H9 (cell line): ENCODE results near the gene MOBP. TPM values are rescaled to one million over a fixed set of nuclear protein-coding genes. Genes with fewer than 3 reads are reported as not detected.
"Not testable (repeated sequence)": the region's sequence is repeated elsewhere in the genome, so short reads cannot be mapped to it uniquely, and the experiment has no call there.

ENCODE experiments used
- DNase-seq: peaks from one replicate; pipeline ENCODE4 v3.0.0-alpha.2; 2017
- H2AFZ ChIP-seq: one replicate; pipeline ENCODE4 v1.6.1; 2013; ENCODE audit warnings: mild to moderate bottlenecking, low read length, control low read depth, moderate library complexity
- H2AK5ac ChIP-seq: 2 replicates; pipeline ENCODE4 v1.6.1; 2013; ENCODE audit warnings: low read length, control low read depth, mixed read lengths; ENCODE audit not compliant: insufficient read length
- H2BK120ac ChIP-seq: one replicate; pipeline ENCODE4 v1.6.1; 2013; ENCODE audit warnings: low read depth, mild to moderate bottlenecking, low read length, control low read depth, inconsistent platforms; ENCODE audit not compliant: poor library complexity, severe bottlenecking
- H2BK12ac ChIP-seq: 2 replicates; pipeline ENCODE4 v1.6.1; 2013; ENCODE audit warnings: low read length, control low read depth, mixed read lengths, low read depth; ENCODE audit not compliant: insufficient read length
- H2BK15ac ChIP-seq: 2 replicates; pipeline ENCODE4 v1.6.1; 2013; ENCODE audit warnings: low read depth, low read length, control low read depth
- H2BK20ac ChIP-seq: one replicate; pipeline ENCODE4 v1.6.1; 2013; ENCODE audit warnings: low read depth, mild to moderate bottlenecking, low read length, control low read depth, inconsistent platforms; ENCODE audit not compliant: poor library complexity, severe bottlenecking
- H2BK5ac ChIP-seq: 2 replicates; pipeline ENCODE4 v1.6.1; 2013; ENCODE audit warnings: low read length, control low read depth, mixed read lengths; ENCODE audit not compliant: insufficient read length
- H3K14ac ChIP-seq: 2 replicates; pipeline ENCODE4 v1.6.1; 2013; ENCODE audit warnings: low read length, control low read depth; ENCODE audit not compliant: insufficient read depth
- H3K18ac ChIP-seq: 2 replicates; pipeline ENCODE4 v1.6.1; 2013; ENCODE audit warnings: low read depth, mild to moderate bottlenecking, mixed read lengths, low read length, control low read depth; ENCODE audit not compliant: insufficient read length
- H3K23ac ChIP-seq: 2 replicates; pipeline ENCODE4 v1.6.1; 2013; ENCODE audit warnings: low read length, control low read depth, mixed read lengths, low read depth; ENCODE audit not compliant: insufficient read length
- H3K23me2 ChIP-seq: 2 replicates; pipeline ENCODE4 v1.6.1; 2013; ENCODE audit warnings: low read depth, mild to moderate bottlenecking, mixed read lengths, low read length, control low read depth; ENCODE audit not compliant: insufficient read length, poor library complexity, severe bottlenecking
- H3K27ac ChIP-seq: 2 replicates; pipeline ENCODE4 v1.5.1; 2013; ENCODE audit warnings: low read length, control low read depth, mixed read lengths, low read depth; ENCODE audit not compliant: insufficient read length
- H3K27me3 ChIP-seq: 2 replicates; pipeline ENCODE4 v1.6.1; 2013; ENCODE audit warnings: low read length, control low read depth, inconsistent platforms; ENCODE audit not compliant: insufficient read depth
- H3K4ac ChIP-seq: 2 replicates; pipeline ENCODE4 v1.6.1; 2013; ENCODE audit warnings: low read depth, mild to moderate bottlenecking, control low read depth, inconsistent platforms, low read length, moderate library complexity
- H3K4me1 ChIP-seq: 2 replicates; pipeline ENCODE4 v1.6.1; 2013; ENCODE audit warnings: low read length, control low read depth, inconsistent platforms; ENCODE audit not compliant: insufficient read depth
- H3K4me2 ChIP-seq: 2 replicates; pipeline ENCODE4 v1.6.1; 2013; ENCODE audit warnings: low read length, control low read depth, mixed read lengths; ENCODE audit not compliant: insufficient read length, insufficient read depth
- H3K56ac ChIP-seq: 2 replicates; pipeline ENCODE4 v1.6.1; 2013; ENCODE audit warnings: low read depth, mild to moderate bottlenecking, mixed read lengths, low read length, control low read depth; ENCODE audit not compliant: insufficient read length
- H3K79me1 ChIP-seq: 2 replicates; pipeline ENCODE4 v1.6.1; 2013; ENCODE audit warnings: low read depth, mild to moderate bottlenecking, moderate library complexity, low read length, control low read depth, inconsistent platforms; ENCODE audit not compliant: insufficient read depth, poor library complexity, severe bottlenecking
- H3K79me2 ChIP-seq: 2 replicates; pipeline ENCODE4 v1.6.1; 2013; ENCODE audit warnings: low read length, control low read depth, inconsistent platforms; ENCODE audit not compliant: insufficient read depth
- H3K9ac ChIP-seq: 2 replicates; pipeline ENCODE4 v1.6.1; 2013; ENCODE audit warnings: low read length, control low read depth, mixed read lengths; ENCODE audit not compliant: insufficient read length; ENCODE audit errors: extremely low read depth
- H3K9me3 ChIP-seq: one replicate; pipeline ENCODE4 v1.6.1; 2013; ENCODE audit warnings: low read depth, low read length, inconsistent platforms; ENCODE audit not compliant: control insufficient read depth
- H3T11ph ChIP-seq: one replicate; pipeline ENCODE4 v1.6.1; 2013; ENCODE audit warnings: mild to moderate bottlenecking, low read length, control low read depth, inconsistent platforms
- H4K20me1 ChIP-seq: one replicate; pipeline ENCODE4 v1.6.1; 2013; ENCODE audit not compliant: control insufficient read depth, insufficient read length, insufficient read depth
- H4K5ac ChIP-seq: 2 replicates; pipeline ENCODE4 v1.6.1; 2013; ENCODE audit warnings: low read depth, mild to moderate bottlenecking, mixed read lengths, low read length, control low read depth; ENCODE audit not compliant: insufficient read length
- H4K8ac ChIP-seq: replicated peaks from 2 replicates; pipeline ENCODE4 v1.6.1; 2013; ENCODE audit warnings: low read length, control low read depth, mixed read lengths, low read depth; ENCODE audit not compliant: insufficient read length
- H4K91ac ChIP-seq: 2 replicates; pipeline ENCODE4 v1.6.1; 2013; ENCODE audit warnings: low read depth, mild to moderate bottlenecking, moderate library complexity, mixed read lengths, low read length, control low read depth; ENCODE audit not compliant: insufficient read length
- H3K27ac Mint-ChIP-seq, 3 experiments: 2 replicates in 2 of 3; 3 replicates in 1 of 3; pipeline ENCODE4 v1.8.0; 2020 to 2021; ENCODE audit warnings: mixed read lengths in 3 of 3, mild to moderate bottlenecking in 1 of 3, moderate library complexity in 1 of 3
- H3K27me3 Mint-ChIP-seq: 2 replicates; pipeline ENCODE4 v1.8.0; 2021; ENCODE audit warnings: low read depth, mild to moderate bottlenecking, moderate library complexity, mixed read lengths
- H3K36me3 Mint-ChIP-seq, 3 experiments: 2 replicates in 2 of 3; 3 replicates in 1 of 3; pipeline ENCODE4 v1.8.0; 2020 to 2021; ENCODE audit warnings: low read depth in 3 of 3, mixed read lengths in 3 of 3; ENCODE audit not compliant: insufficient read depth in 1 of 3
- H3K4me1 Mint-ChIP-seq, 2 experiments: 2 replicates each; pipeline ENCODE4 v1.8.0; 2020; ENCODE audit warnings: mixed read lengths in 2 of 2
- H3K4me3 Mint-ChIP-seq, 2 experiments: 2 replicates in 1 of 2; 3 replicates in 1 of 2; pipeline ENCODE4 v1.8.0; 2020 to 2021; ENCODE audit warnings: mild to moderate bottlenecking in 2 of 2, mixed read lengths in 2 of 2, moderate library complexity in 1 of 2
- H3K9me3 Mint-ChIP-seq, 2 experiments: 2 replicates in 1 of 2; 3 replicates in 1 of 2; pipeline ENCODE4 v1.8.0; 2020; ENCODE audit warnings: mild to moderate bottlenecking in 2 of 2, mixed read lengths in 2 of 2, moderate library complexity in 1 of 2
- WGBS: extraction: QIAGEN DNeasy Blood & Tissue Kit; methylation state at CpG from one replicate; pipeline ENCODE4 v1.1.7; 2013; ENCODE audit warnings: missing lambda C conversion rate, low lambda C conversion rate, mixed read lengths; ENCODE audit not compliant: insufficient read length; ENCODE audit errors: extremely low coverage; 5-methylcytosine and 5-hydroxymethylcytosine counted together
- long read RNA-seq: library from polyadenylated mRNA; unstranded; transcript quantifications from one replicate; pipeline ENCODE4 v2.0.0, GENCODE V29; 2020
- total RNA-seq: library from RNA; stranded (reverse); gene quantifications from 2 replicates; pipeline ENCODE4 v1.2.1, GENCODE V29; 2021
- TF ChIP-seq, protein P1 (sequence below): fragments of 200-600 bp; sonication (generic); conservative IDR thresholded peaks from 3 replicates; pipeline ENCODE4 v1.8.0; 2021; ENCODE audit warnings: antibody characterized with exemption, mild to moderate bottlenecking

MOBP gene
- 0.13 TPM in 1 of 2 replicates, not detected in the other for total RNA-seq
- long read RNA-seq, result 0 reads

DNA sequence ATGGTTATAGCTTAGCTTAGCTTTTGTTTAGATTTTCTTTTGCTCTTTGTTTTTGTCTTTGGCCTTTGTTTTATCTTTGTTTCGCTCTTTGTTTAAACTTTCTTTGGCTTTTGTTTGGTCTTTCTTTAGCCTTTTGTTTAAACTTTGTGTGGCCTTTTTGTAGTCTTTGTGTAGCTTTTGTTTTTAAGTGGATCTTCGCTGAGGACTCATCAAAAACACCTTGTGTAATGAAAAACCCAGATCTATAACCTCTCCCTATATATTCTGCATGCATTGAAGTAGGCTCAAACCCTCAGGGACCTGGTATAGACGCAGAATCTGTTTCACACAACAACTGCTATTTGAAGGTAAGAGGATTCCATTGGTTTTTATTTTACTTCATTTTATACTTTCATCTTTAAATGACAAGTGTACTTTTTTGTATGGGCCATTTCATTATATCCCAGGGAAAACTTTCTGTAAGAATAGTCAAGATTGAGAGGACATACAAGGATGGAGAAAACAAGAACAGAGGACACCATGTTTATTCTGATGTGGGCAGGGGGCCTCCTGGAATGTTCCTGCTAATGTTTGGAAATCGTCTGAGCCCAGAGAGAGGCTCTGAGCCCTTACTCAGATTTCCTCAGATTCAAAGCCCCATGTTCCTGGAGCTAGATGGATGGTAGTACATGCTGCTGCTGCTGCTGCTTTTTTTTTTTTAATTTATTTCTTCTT lies at the start of gene MOBP:
TSS of gene MOBP (plus strand) at position 287 of the 714 bp plus-strand sequence. CDS start 34,390 bp downstream, outside the sequence.
- no peak within 1 kb of the TSS for H3K56ac ChIP-seq
- peaks cover 0 to 3% of the 10 kb centered on the region in 2 experiments; a peak in 1 of 5 replicates for H3K9me3 Mint-ChIP-seq
- H3T11ph ChIP-seq, result no peak within 1 kb of the TSS
- peaks cover 18 to 21% of the 10 kb centered on the region in 2 experiments for H3K4me1 Mint-ChIP-seq
- no peak within 1 kb of the TSS for H3K4me2 ChIP-seq
- H3K14ac ChIP-seq, result no peak within 1 kb of the TSS
- H3K27ac Mint-ChIP-seq, result peak within 1 kb of the TSS in 1 of 3 experiments; percentile 4; a peak in 3 of 7 replicates
- no peaks in the 10 kb centered on the region for H3K79me2 ChIP-seq
- no peak within 1 kb of the TSS for H4K8ac ChIP-seq
- H2AK5ac ChIP-seq, result no peak within 1 kb of the TSS
- H2BK5ac ChIP-seq, result no peak within 1 kb of the TSS
- no peak within 1 kb of the TSS for H3K27ac ChIP-seq
- TF ChIP-seq, protein P1, sequence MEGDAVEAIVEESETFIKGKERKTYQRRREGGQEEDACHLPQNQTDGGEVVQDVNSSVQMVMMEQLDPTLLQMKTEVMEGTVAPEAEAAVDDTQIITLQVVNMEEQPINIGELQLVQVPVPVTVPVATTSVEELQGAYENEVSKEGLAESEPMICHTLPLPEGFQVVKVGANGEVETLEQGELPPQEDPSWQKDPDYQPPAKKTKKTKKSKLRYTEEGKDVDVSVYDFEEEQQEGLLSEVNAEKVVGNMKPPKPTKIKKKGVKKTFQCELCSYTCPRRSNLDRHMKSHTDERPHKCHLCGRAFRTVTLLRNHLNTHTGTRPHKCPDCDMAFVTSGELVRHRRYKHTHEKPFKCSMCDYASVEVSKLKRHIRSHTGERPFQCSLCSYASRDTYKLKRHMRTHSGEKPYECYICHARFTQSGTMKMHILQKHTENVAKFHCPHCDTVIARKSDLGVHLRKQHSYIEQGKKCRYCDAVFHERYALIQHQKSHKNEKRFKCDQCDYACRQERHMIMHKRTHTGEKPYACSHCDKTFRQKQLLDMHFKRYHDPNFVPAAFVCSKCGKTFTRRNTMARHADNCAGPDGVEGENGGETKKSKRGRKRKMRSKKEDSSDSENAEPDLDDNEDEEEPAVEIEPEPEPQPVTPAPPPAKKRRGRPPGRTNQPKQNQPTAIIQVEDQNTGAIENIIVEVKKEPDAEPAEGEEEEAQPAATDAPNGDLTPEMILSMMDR, result no peak
- H3K27me3 Mint-ChIP-seq, result peaks cover 11% of the 10 kb centered on the region
- no peak within 1 kb of the TSS for H3K9ac ChIP-seq
- no peak within 1 kb of the TSS for H3K23ac ChIP-seq
- H2BK120ac ChIP-seq, result peak within 1 kb of the TSS; percentile 38
- no peaks in the 10 kb centered on the region; the same call in 1 of the 2 replicates for H3K4me1 ChIP-seq
- no peak for DNase-seq
- no peak within 1 kb of the TSS for H2BK12ac ChIP-seq
- no CpG with 5 or more reads among the region's 4 CpGs for WGBS
- no peaks in the 10 kb centered on the region for H3K27me3 ChIP-seq
- no peaks in the 10 kb centered on the region for H3K79me1 ChIP-seq
- H3K18ac ChIP-seq, result peak within 1 kb of the TSS; percentile 18
- H4K20me1 ChIP-seq, result no peaks in the 10 kb centered on the region
- no peak within 1 kb of the TSS for H4K5ac ChIP-seq
- H3K4me3 Mint-ChIP-seq, result no peak within 1 kb of the TSS
- no peak within 1 kb of the TSS for H2AFZ ChIP-seq
- no peak within 1 kb of the TSS for H2BK20ac ChIP-seq
- no peak within 1 kb of the TSS for H4K91ac ChIP-seq
- no peak within 1 kb of the TSS for H2BK15ac ChIP-seq
- H3K23me2 ChIP-seq, result no peaks in the 10 kb centered on the region
- no peaks in the 10 kb centered on the region; a peak in 2 of 7 replicates for H3K36me3 Mint-ChIP-seq
- no peak within 1 kb of the TSS; the same call in 1 of the 2 replicates for H3K4ac ChIP-seq
- no peaks in the 10 kb centered on the region for H3K9me3 ChIP-seq

GRCh38 chr3:39418556-39419225 lies 48.8 kb upstream of the MOBP start:
- not testable (repeated sequence) for H3K27me3 Mint-ChIP-seq, H2BK5ac ChIP-seq, H3K4me2 ChIP-seq, H4K91ac ChIP-seq, H3K23ac ChIP-seq, H3K56ac ChIP-seq, H2AFZ ChIP-seq, H3K27me3 ChIP-seq, H3K79me1 ChIP-seq, H3K18ac ChIP-seq, H4K20me1 ChIP-seq, H3K27ac ChIP-seq, H2BK20ac ChIP-seq, DNase-seq, H3K23me2 ChIP-seq, H3K9ac ChIP-seq, H2BK12ac ChIP-seq, H3K4me1 ChIP-seq, H2AK5ac ChIP-seq, H3K79me2 ChIP-seq, H4K5ac ChIP-seq, H3K14ac ChIP-seq, H3T11ph ChIP-seq, H3K4ac ChIP-seq, H2BK120ac ChIP-seq, H3K9me3 ChIP-seq, H2BK15ac ChIP-seq, H3K9me3 Mint-ChIP-seq, H4K8ac ChIP-seq
- WGBS, result no CpG with 5 or more reads among the region's 14 CpGs
- peaks cover under 1 to 13% (median 6%) of the 10 kb centered on the region in 3 experiments; a peak in 5 of 7 replicates for H3K36me3 Mint-ChIP-seq
- peak overlapping the region in 1 of 3 experiments; percentile 86; a peak in 2 of 7 replicates for H3K27ac Mint-ChIP-seq
- H3K4me3 Mint-ChIP-seq, result peak overlapping the region in 1 of 2 experiments; percentile 38; a peak in 3 of 5 replicates
- peaks cover 19 to 36% of the 10 kb centered on the region in 2 experiments for H3K4me1 Mint-ChIP-seq
